GM19452 (cell line): ENCODE results near the gene SLC25A42.
"Not testable (repeated sequence)": the region's sequence is repeated elsewhere in the genome, so short reads cannot be mapped to it uniquely, and the experiment has no call there.

Source experiments
- ATAC-seq: cut with Tn5 transposase; IDR thresholded peaks from one replicate; pipeline ENCODE4 v1.9.1; 2021; ENCODE audit not compliant: unreplicated experiment

The SLC25A42 gene

GRCh38 chr19:19103167-19103566 lies 39.4 kb downstream of the SLC25A42 start:
- no peak for ATAC-seq

- ATAC-seq, result no peak
These were observed 41.7 kb downstream of the SLC25A42 start for GRCh38 chr19:19105365-19106055.

- no peak for ATAC-seq
These were observed 42.3 kb downstream of the SLC25A42 start for GRCh38 chr19:19106056-19106551.

GRCh38 chr19:19106938-19107337 lies 43.1 kb downstream of the SLC25A42 start:
- ATAC-seq, result not testable (repeated sequence)

GRCh38 chr19:19107654-19108053 lies 43.9 kb downstream of the SLC25A42 start:
- ATAC-seq, result no peak

- ATAC-seq, result no peak
These were observed 45.8 kb downstream of the SLC25A42 start for GRCh38 chr19:19109601-19110000.

- ATAC-seq, result no peak
These were observed 46.8 kb downstream of the SLC25A42 start for GRCh38 chr19:19110410-19111135.

- ATAC-seq, result no peak
These were observed 47.5 kb downstream of the SLC25A42 start for GRCh38 chr19:19111136-19111835.

GRCh38 chr19:19111967-19112580 lies 48.3 kb downstream of the SLC25A42 start:
- no peak for ATAC-seq

GRCh38 chr19:19113040-19113626 lies 49.3 kb downstream of the SLC25A42 start:
- no peak for ATAC-seq

GRCh38 chr19:19115954-19116353 lies 52.2 kb downstream of the SLC25A42 start:
- no peak for ATAC-seq

- ATAC-seq, result no peak
These were observed 55.8 kb downstream of the SLC25A42 start for GRCh38 chr19:19119325-19120237.

GRCh38 chr19:19120308-19121231 lies 56.8 kb downstream of the SLC25A42 start:
- no peak for ATAC-seq

GRCh38 chr19:19121371-19121770 lies 57.6 kb downstream of the SLC25A42 start:
- ATAC-seq, result no peak

GRCh38 chr19:19122902-19123301 lies 59.1 kb downstream of the SLC25A42 start:
- no peak for ATAC-seq

- ATAC-seq, result no peak
These were observed 59.6 kb downstream of the SLC25A42 start for GRCh38 chr19:19123386-19123785.

GRCh38 chr19:19126102-19126501 lies 62.3 kb downstream of the SLC25A42 start:
- ATAC-seq, result no peak

- no peak for ATAC-seq
These were observed 68.2 kb downstream of the SLC25A42 start for GRCh38 chr19:19131989-19132388.

GRCh38 chr19:19132912-19133311 lies 69.1 kb downstream of the SLC25A42 start:
- no peak for ATAC-seq
